ENCODE data around the gene ECSCR.
"Not testable (repeated sequence)": the region's sequence is repeated elsewhere in the genome, so short reads cannot be mapped to it uniquely, and the experiment has no call there.

The ECSCR gene

DNA sequence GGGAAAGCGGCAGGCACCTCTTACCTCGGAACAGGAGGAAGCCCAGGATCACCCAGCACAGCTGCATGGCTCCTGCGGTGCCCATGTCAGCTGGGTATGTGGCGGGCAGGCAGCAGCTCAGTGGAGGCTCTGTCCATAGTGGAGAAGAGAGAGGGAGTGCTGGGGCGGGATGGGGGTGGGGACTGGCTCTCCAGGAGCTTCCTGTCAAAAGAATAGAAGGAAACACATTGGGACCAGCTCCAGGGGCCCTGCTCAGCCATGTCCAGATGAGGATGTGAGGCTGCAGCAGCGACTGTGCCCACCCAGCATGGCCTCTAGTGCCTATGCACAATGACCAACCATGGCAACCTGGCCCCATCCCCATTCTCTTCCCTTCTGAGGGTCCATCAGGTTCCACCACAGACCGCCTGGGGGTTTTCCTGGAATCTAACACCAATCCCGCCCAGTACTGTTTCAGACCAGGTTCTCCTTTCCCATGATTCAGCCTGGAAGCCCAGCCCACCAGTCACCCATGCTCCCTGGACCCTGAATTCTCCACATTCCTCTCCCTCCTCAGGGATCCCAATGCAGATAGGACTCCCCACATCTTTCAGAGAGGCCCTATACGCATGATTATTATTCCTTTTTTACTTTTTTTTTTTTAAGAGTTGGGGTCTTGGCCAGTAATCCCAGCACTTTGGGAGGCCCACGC lies at the start of gene ECSCR:
Gene ECSCR (minus strand): TSS at position 158 of the 691 bp plus-strand sequence. CDS start 73 bp downstream, at position 85.
- no peak for DNase-seq

DNA sequence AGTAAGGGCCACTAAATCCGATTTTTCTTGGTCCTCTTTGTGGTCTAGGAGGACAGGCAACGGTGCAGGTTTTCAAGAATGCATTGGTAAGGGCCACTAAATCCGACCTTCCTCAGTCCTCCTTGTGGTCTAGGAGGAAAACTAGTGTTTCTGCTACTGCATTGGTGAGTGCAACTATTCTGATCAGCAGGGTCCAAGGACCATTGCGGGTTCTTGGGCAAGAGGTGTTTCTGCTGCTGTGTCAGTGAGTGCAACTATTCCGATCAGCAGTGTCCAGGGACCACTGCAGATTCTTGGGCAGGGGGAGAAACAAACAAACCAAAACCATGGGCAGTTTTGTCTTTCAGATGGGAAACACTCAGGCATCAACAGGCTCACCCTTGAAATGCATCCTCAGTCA lies 42.2 kb upstream of the ECSCR start:
- DNase-seq: not testable (repeated sequence)

GRCh38 chr5:139503879-139504278 lies 41.3 kb upstream of the ECSCR start:
- peak; percentile 50 for DNase-seq

- peak; percentile 40 for DNase-seq
Observed at GRCh38 chr5:139503036-139503817, 40.7 kb upstream of the ECSCR start.

DNA sequence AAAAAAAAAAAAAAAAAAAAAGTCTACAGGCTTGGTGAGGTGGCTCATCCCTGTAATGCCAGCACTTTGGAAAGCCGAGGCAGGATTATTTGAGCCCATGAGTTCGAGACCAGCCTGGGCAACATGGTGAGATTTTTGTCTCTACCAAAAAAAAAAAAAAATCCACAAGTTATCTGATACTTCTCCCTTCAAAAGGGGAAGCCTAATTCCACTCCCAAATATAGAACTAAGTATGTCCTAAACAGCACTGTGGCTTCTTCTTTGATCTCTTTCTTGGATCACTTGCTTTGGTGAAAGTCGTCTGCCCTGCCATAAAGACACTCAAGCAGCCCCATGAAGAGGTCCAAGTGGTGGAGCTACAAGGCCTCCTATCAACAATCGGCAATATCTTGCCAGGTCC lies 38.8 kb upstream of the ECSCR start:
- peak; percentile 71 for DNase-seq

DNA sequence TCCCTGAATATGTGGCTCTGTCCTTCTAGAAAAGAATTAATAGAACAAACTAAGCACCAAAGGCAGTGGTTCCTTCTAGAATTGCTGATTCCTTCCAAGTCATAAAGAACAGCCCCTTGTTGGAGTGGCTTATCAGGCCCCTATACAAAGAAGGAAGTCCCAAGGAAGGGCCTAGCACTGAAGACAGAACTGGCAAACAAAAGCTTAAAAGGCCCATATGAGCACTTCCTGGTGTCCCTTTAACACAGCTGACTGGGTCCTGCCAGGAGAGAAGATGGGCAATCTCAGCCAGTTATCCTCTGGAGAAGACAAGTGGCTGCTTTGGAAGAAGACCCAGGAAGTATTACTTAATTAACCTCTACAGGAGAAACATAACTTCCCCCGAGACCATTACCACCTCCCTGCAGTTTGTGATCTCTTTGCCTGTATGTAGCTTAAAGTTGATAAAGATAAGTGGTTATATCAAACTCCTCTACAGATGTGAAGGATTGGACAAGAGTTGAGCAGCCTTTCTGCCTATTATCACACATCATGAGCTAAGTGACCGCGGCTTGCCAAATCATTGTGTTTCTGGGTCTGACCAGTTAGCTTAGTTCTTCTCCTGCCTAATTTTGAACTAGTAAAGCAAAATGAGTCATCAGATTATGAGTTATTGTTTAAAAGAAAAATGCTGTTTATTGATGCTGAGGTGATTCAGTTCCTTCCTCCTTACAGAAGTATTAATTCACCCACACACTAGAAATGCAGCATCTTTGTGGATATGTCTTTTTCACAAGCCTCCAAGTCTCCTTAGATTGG lies 33.3 kb upstream of the ECSCR start:
- peak; percentile 36 for DNase-seq

- no peak for DNase-seq
Observed at GRCh38 chr5:139494832-139495231, 32.3 kb upstream of the ECSCR start.

DNA sequence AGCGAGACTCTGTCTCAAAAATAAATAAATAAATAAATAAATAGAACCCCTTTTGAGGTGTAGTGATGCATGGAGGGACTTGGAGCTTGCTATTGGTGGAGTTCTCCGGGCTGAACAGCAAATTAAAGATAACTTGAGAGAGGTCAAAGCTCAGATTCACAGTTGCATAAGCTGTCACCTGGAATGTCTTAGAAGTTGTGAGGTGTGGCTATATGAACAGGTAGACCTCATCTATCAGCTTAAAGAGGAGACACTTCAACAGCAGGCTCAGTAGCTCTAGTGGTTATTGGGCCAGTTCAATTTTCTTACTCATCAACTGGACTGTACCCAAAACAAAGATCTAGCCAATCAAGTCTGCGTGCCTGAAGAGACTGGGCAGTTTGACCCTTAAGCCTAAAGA lies 31.7 kb upstream of the ECSCR start:
- no peak for DNase-seq

DNA sequence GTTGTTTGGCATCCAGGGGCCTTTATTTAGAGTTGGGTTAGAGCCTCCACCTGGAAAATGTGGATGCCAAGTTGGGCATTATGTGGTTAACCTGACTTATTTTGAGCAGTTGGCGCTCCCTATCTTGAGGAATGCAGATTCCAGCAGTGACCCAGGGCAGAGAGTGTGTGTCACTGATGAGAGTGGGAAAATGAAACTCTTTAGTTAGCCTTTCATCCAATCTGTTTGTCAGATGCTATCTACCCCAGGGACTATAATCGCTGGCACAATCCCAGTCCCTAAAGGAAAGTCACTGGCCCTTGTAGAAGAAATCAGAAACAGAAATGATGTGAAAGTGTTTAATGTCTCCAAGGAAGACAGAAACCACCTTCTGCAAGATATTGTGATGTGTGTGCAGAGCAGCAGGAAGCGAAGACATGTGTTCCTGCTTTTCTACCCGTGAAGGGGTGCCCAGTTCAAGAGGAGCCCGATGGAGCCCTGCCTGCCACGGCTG lies 30.2 kb upstream of the ECSCR start:
- DNase-seq: no peak

GRCh38 chr5:139488260-139488659 lies 25.7 kb upstream of the ECSCR start:
- DNase-seq: peak; percentile 82

DNA sequence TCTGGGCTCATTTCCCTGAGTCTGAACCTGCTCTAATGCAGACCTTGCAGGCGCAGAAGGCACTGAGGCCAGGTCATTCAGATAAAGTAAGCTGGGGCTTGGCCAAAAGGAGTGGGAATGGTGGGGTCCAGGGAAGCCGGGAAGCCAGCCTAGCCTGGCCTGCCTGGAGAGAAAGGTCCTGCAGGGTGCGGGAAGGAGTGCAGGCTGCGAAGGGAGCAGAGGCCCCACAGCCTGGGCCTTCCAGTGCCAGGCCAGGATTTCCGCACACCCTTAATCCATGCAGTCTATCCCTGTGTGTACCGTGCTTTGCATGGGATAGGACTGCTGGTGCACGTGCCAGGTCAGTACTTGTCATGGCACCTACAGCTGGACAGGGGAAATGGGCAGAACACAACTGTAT lies 23.7 kb upstream of the ECSCR start:
- no peak for DNase-seq

- DNase-seq: not testable (repeated sequence)
Observed at GRCh38 chr5:139482890-139483208, 20.3 kb upstream of the ECSCR start.

GRCh38 chr5:139482050-139482889 lies 19.7 kb upstream of the ECSCR start, which contains the start of gene STING1:
STING1 (minus strand) TSS chr5:139482758; CDS start chr5:139481704, 1,054 bp downstream.
- peak; percentile 98 for DNase-seq

- DNase-seq: peak; percentile 72
Observed at GRCh38 chr5:139481580-139482049, 19.1 kb upstream of the ECSCR start.

DNA sequence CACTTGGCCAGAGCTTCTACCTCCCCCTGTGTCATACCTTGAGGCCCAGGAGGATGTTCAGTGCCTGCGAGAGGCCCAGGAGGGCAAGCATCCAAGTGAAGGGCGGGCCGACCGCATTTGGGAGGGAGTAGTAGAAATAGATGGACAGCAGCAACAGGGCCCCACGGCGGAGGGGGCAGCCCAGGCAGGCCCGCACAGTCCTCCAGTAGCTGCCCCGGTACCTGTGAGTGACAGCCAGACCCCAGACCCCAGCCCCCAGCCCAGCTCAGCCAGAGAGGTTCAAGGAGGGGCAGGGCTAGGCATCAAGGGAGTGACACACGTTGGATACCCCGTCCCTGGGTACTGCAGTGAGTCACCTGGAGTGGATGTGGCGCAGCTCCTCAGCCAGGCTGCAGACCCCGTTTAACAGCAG lies 18.6 kb upstream of the ECSCR start:
- no peak for DNase-seq

DNA sequence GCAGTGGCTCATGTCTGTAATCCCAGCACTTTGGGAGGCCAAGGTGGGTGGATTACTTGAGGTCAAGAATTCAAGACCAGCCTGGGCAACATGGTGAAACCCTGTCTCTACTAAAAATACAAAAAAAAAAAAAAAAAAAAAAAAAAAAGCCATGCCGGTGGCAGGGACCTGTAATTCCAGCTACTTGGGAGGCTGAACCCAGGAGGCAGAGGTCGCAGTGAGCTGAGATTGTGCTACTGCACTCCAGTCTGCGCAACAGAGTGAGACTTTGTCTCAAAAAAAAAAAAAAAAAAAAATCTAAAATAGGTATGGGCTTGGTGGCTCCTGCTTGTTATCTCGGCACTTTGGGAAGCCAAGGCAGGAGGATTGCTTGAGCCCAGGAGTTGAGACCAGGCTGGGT lies 17.2 kb upstream of the ECSCR start:
- peak; percentile 7 for DNase-seq

GRCh38 chr5:139478657-139479423 lies 16.3 kb upstream of the ECSCR start:
- DNase-seq: not testable (repeated sequence)

DNA sequence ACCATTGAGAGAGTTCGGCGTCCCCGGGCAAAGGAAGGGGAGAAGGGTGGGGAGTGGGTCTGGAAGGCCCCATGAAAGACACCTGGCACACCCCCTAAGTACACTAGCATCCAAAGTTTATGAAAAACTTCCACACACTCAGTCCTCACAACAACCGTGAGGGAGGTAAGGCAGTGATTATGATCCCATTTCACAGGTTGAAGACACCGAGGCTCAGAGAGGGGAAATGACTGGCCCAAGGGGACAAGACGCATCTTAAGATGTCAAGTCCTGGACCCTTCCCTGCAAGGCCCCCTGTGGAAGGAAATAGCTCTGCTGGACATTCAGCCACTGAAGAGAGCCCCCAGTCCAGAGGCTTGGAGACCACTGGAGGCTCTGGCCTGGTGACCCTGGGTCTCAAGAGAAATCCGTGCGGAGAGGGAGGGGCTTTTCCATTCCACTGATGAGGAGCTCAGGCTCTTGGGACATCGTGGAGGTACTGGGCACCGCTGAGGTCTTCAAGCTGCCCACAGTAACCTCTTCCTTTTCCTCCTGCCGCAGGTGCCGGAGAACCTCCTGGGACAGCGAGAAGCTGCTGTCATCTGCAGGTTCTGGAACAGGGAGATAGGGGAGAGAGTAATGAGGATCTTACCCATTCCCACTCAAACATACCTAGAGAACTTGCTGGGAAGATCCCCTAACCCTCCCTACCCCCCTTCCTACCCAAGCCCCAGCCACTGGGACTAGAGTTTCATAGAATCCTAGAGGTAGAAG lies 13.5 kb upstream of the ECSCR start:
- DNase-seq: no peak

- peak; percentile 98 for DNase-seq
Observed at GRCh38 chr5:139474890-139475791, 12.6 kb upstream of the ECSCR start.

- DNase-seq: no peak
Observed at GRCh38 chr5:139473565-139473964, 11.0 kb upstream of the ECSCR start.

All from MV-4-11 (cell line).